HepG2 (cell line): ENCODE data around the gene AUTS2. TPM values are rescaled to one million over a fixed set of nuclear protein-coding genes. Genes with fewer than 3 reads are reported as not detected.

Experiments used
- ATAC-seq: fragments of 200-7000 bp; cut with Tn5 transposase; 3 replicates; pipeline ENCODE4 v1.9.1; 2020; ENCODE audit warnings: mild to moderate bottlenecking, moderate library complexity
- BruUV-seq: library from RNA; stranded (reverse); fragments of 400-500 nt; replicated peaks from 2 replicates; lab custom pipeline; 2021; lab: Mats Ljungman, UMichigan
- CTCF ChIA-PET: fragments of 300-600 bp; formaldehyde crosslinking; extraction: SDS; loops from one replicate; lab custom pipeline; 2021; ENCODE audit warnings: low total read pairs, inconsistent platforms, low intra/inter-chr PET ratio; lab: Yijun Ruan, JAX
- POLR2A ChIA-PET: fragments of 350-600 bp; sonication (Branson Sonifier 250); formaldehyde crosslinking; loops from one replicate; lab custom pipeline; 2020; ENCODE audit warnings: antibody characterized with exemption, inconsistent platforms; lab: Yijun Ruan, JAX
- DNase-seq: peaks from one replicate; pipeline ENCODE4 v3.0.0-alpha.2; 2015; ENCODE audit warnings: low spot score
- FAIRE-seq: peaks from 3 replicates; lab custom pipeline; 2011; peaks lifted over from hg19 to GRCh38; lab: Jason Lieb, UNC
- H2AFZ ChIP-seq: one replicate; pipeline ENCODE4 v1.6.1; 2011; ENCODE audit warnings: low read length, inconsistent platforms
- H3K27ac ChIP-seq: fragments of 300-600 bp; 3 replicates; pipeline ENCODE4 v1.8.0; 2011; ENCODE audit warnings: mixed run types, mild to moderate bottlenecking, mixed read lengths, low read length, inconsistent platforms; ENCODE audit not compliant: insufficient read depth; ENCODE audit errors: extremely low read length
- H3K27me3 ChIP-seq, 2 experiments: fragments of 200-600 bp in 1 of 2; 2 replicates in 1 of 2; 3 replicates in 1 of 2; pipeline versions ENCODE4 v1.6.0 to v1.8.0; 2011; ENCODE audit warnings: low read length in 2 of 2, mild to moderate bottlenecking in 2 of 2, moderate library complexity in 2 of 2, inconsistent platforms in 1 of 2; ENCODE audit not compliant: insufficient read depth in 2 of 2, control insufficient read depth in 1 of 2
- H3K36me3 ChIP-seq, 2 experiments: fragments of 200-600 bp in 1 of 2; replicated peaks in 1 of 2; 2 replicates in 1 of 2; 3 replicates in 1 of 2; pipeline versions ENCODE4 v1.5.1 to v1.8.0; 2011; ENCODE audit warnings: low read length in 2 of 2, inconsistent platforms in 1 of 2; ENCODE audit not compliant: insufficient read depth in 2 of 2, control insufficient read depth in 1 of 2
- H3K4me1 ChIP-seq: 2 replicates; pipeline ENCODE4 v1.5.1; 2012; ENCODE audit warnings: low read length, inconsistent platforms; ENCODE audit not compliant: insufficient read depth
- H3K4me2 ChIP-seq: 2 replicates; pipeline ENCODE4 v1.6.0; 2011; ENCODE audit warnings: low read depth, low read length, inconsistent platforms
- H3K4me3 ChIP-seq, 3 experiments: fragments of 200-600 bp in 1 of 3; sonication (generic), shearing (Covaris generic) in 1 of 3; replicated peaks in 1 of 3; 2 replicates each; pipeline ENCODE4 v1.5.1; 2011 to 2016; ENCODE audit warnings: low read length in 3 of 3, inconsistent platforms in 2 of 3, low read depth in 2 of 3, mild to moderate bottlenecking in 2 of 3, control low read depth in 1 of 3, mixed read lengths in 1 of 3; ENCODE audit not compliant: insufficient read depth in 1 of 3
- H3K79me2 ChIP-seq: one replicate; pipeline ENCODE4 v1.6.1; 2011; ENCODE audit warnings: low read length, inconsistent platforms; ENCODE audit not compliant: insufficient read depth
- H3K9ac ChIP-seq: 2 replicates; pipeline ENCODE4 v1.6.0; 2011; ENCODE audit warnings: mild to moderate bottlenecking, low read depth, low read length, inconsistent platforms; ENCODE audit not compliant: insufficient read depth
- H3K9me3 ChIP-seq: 2 replicates; pipeline ENCODE4 v1.5.1; 2012; ENCODE audit warnings: mild to moderate bottlenecking, low read length
- H4K20me1 ChIP-seq: 2 replicates; pipeline ENCODE4 v1.6.0; 2011; ENCODE audit warnings: inconsistent platforms, mild to moderate bottlenecking, low read length, moderate library complexity; ENCODE audit not compliant: insufficient read depth
- EEA1 ChIP-seq: sonication (generic); formaldehyde crosslinking; IDR thresholded peaks from 2 replicates; pipeline ENCODE4 v1.5.1; 2020; ENCODE audit warnings: mild to moderate bottlenecking, missing genetic modification reagents, borderline replicate concordance
- EP300 ChIP-seq, 3 experiments: sonication (generic) in 1 of 3; formaldehyde crosslinking in 1 of 3; IDR thresholded peaks; 2 replicates each; pipeline versions ENCODE4 v1.5.1 to v1.6.1; 2011 to 2020; ENCODE audit warnings: low read depth in 2 of 3, low read length in 2 of 3, borderline replicate concordance in 1 of 3, improper control_type of control experiment in 1 of 3, mild to moderate bottlenecking in 1 of 3, missing genetic modification reagents in 1 of 3, moderate library complexity in 1 of 3
- GABPB1 ChIP-seq: IDR thresholded peaks from 2 replicates; pipeline ENCODE4 v1.6.1; 2016; ENCODE audit warnings: mild to moderate bottlenecking, missing genetic modification reagents, moderate library complexity, missing compliant biosample characterization
- JUN ChIP-seq: sonication (generic); formaldehyde crosslinking; IDR thresholded peaks from 2 replicates; pipeline ENCODE4 v1.4.0; 2020; ENCODE audit warnings: mild to moderate bottlenecking, missing genetic modification reagents
- MAFK ChIP-seq, 2 experiments: IDR thresholded peaks in 1 of 2; conservative IDR thresholded peaks in 1 of 2; 2 replicates each; pipeline ENCODE4 v1.6.1; 2011; ENCODE audit warnings: improper control_type of control experiment in 2 of 2, low read length in 2 of 2
- MED13 ChIP-seq: sonication (generic); formaldehyde crosslinking; IDR thresholded peaks from 2 replicates; pipeline ENCODE4 v1.5.0; 2020; ENCODE audit warnings: missing genetic modification reagents
- MTF2 ChIP-seq: sonication (generic); formaldehyde crosslinking; IDR thresholded peaks from 2 replicates; pipeline ENCODE4 v1.5.0; 2020; ENCODE audit warnings: missing genetic modification reagents, borderline replicate concordance
- NCOA5 ChIP-seq: sonication (generic); formaldehyde crosslinking; IDR thresholded peaks from 2 replicates; pipeline ENCODE4 v1.4.0; 2020; ENCODE audit warnings: missing genetic modification reagents
- NRL ChIP-seq: sonication (generic); formaldehyde crosslinking; IDR thresholded peaks from 2 replicates; pipeline ENCODE4 v1.5.0; 2020; ENCODE audit warnings: missing genetic modification reagents, mild to moderate bottlenecking, moderate library complexity, borderline replicate concordance
- PAF1 ChIP-seq: IDR thresholded peaks from 2 replicates; pipeline ENCODE4 v1.6.1; 2016; ENCODE audit warnings: missing genetic modification reagents, missing compliant biosample characterization
- SP5 ChIP-seq: IDR thresholded peaks from 2 replicates; pipeline ENCODE4 v1.6.1; 2016; ENCODE audit warnings: low read depth, borderline replicate concordance
- ZBTB14 ChIP-seq: sonication (generic); formaldehyde crosslinking; IDR thresholded peaks from 2 replicates; pipeline ENCODE4 v1.4.0; 2020; ENCODE audit warnings: missing genetic modification reagents
- ZNF530 ChIP-seq: sonication (generic); formaldehyde crosslinking; IDR thresholded peaks from 2 replicates; pipeline ENCODE4 v1.5.0; 2020; ENCODE audit warnings: low read depth, mild to moderate bottlenecking, missing genetic modification reagents
- ZNF691 ChIP-seq: sonication (generic); formaldehyde crosslinking; IDR thresholded peaks from 2 replicates; pipeline ENCODE4 v1.4.0; 2020; ENCODE audit warnings: missing genetic modification reagents, low read depth, mild to moderate bottlenecking, borderline replicate concordance
- whole genome bisulfite sequencing: methylation state at CpG from one replicate; pipeline ENCODE4 v1.1.6; 2017; ENCODE audit warnings: low lambda C conversion rate; 5-methylcytosine and 5-hydroxymethylcytosine counted together
- in situ Hi-C: cut with HindIII; loops from 2 replicates; pipeline ENCODE4 v1.10.0; 2017; ENCODE audit warnings: low pct_unique_long_range_greater_than_20kb; ENCODE audit not compliant: extremely low pct_ligation_motif_present
- intact Hi-C: fragments of 100-400 bp; cut with micrococcal nuclease; formaldehyde crosslinking; loops from one replicate; pipeline ENCODE4 v1.10.0; 2022; ENCODE audit not compliant: unreplicated experiment
- polyA plus RNA-seq, 8 experiments: library from polyadenylated mRNA; depleted of rRNA in 3 of 8; stranded (reverse) in 7 of 8; unstranded in 1 of 8; fragments of >200 nt; fragmentation: Illumina TruSeq in 4 of 8; extraction: Trizol in 4 of 8; gene quantifications; 2 replicates each; pipeline versions ENCODE4 v1.2.1 to v1.2.3, GENCODE V29; 2011 to 2016; ENCODE audit warnings: low read depth in 4 of 8, missing spikeins in 1 of 8, mixed read lengths in 1 of 8; ENCODE audit not compliant: insufficient read depth in 1 of 8
- total RNA-seq, 5 experiments: library from RNA; depleted of rRNA; stranded (reverse); fragments of >200 nt; fragmentation: Illumina TruSeq; extraction: Trizol; gene quantifications; 2 replicates each; pipeline ENCODE4 v1.2.3, GENCODE V29; 2016; ENCODE audit warnings: low read depth in 1 of 5

AUTS2 gene
- total and polyA plus RNA-seq, 2 of the 13 experiments (the other 11 are each of a cell fraction or from before 2014, with no cell fraction given): 0.38 TPM; not detected in 1

- H3K9me3 ChIP-seq: no peaks in the 10 kb centered on the region
- TF ChIP-seq EP300 (IDR thresholded peaks at IDR 0.05; ENCODE audit: low read depth in 2 of 2, low read length in 2 of 2) (no peak), EP300 (CRISPR knock-in tag; IDR thresholded peaks at IDR 0.05; ENCODE audit: borderline replicate concordance) (no peak), MAFK (conservative IDR thresholded peaks at IDR 0.05 in 1 of 2, IDR thresholded peaks at IDR 0.05 in 1 of 2; ENCODE audit: low read length in 2 of 2) (0 out of 4 replicates have a peak, but pooled peaks of 1 of the 2 experiments have one; percentile 1), ZNF691 (CRISPR knock-in tag) (no peak), MED13 (CRISPR knock-in tag) (no peak)
- H2AFZ ChIP-seq: no peak overlapping the region
- no peaks in the 10 kb centered on the region for H3K27me3 ChIP-seq
- H3K36me3 ChIP-seq: no peaks in the 10 kb centered on the region
- no peak overlapping the region for H3K4me3 ChIP-seq
- no peaks in the 10 kb centered on the region for H4K20me1 ChIP-seq
- no peaks in the 10 kb centered on the region for H3K4me1 ChIP-seq
- H3K79me2 ChIP-seq: no peaks in the 10 kb centered on the region
- no peak overlapping the region for H3K27ac ChIP-seq
- DNase-seq: no peak
- ChIA-PET CTCF (no interaction called here), POLR2A (no interaction called here)
- in situ Hi-C loops (no loop called here), intact Hi-C loops (no loop called here)
- H3K9ac ChIP-seq: no peak overlapping the region
- H3K4me2 ChIP-seq: no peak overlapping the region
- WGBS: 19% methylated on average over 3 of the region's 6 CpGs
- FAIRE-seq: no peak
- no peak for ATAC-seq
- BruUV-seq: no TSS peak
Observed at GRCh38 chr7:69857014-69857413, 258.7 kb downstream of the AUTS2 start.

GRCh38 chr7:69858471-69858870 is 260.2 kb downstream of the AUTS2 start:
- FAIRE-seq: no peak
- in situ Hi-C loops: no loop called here
- TF ChIP-seq EEA1 (CRISPR knock-in tag) (no peak), ZBTB14 (CRISPR knock-in tag) (no peak), GABPB1 (CRISPR knock-in tag) (no peak), ZNF530 (no peak), PAF1 (CRISPR knock-in tag) (no peak), JUN (CRISPR knock-in tag) (no peak), MTF2 (CRISPR knock-in tag) (no peak), NCOA5 (CRISPR knock-in tag) (no peak), SP5 (CRISPR knock-in tag) (no peak), NRL (no peak)

More at GRCh38 chr7:69858471-69858870, 260.2 kb downstream of the AUTS2 start:
- H3K9me3 ChIP-seq: no peaks in the 10 kb centered on the region
- POLR2A ChIA-PET: no interaction called here
- ATAC-seq (no peak), DNase-seq (no peak)
- no peaks in the 10 kb centered on the region for H3K36me3 ChIP-seq
- H3K9ac ChIP-seq: no peak overlapping the region
- CTCF ChIA-PET: no interaction called here
- BruUV-seq: no TSS peak
- intact Hi-C loops: no loop called here
- H3K4me2 ChIP-seq: no peak overlapping the region
- 0% methylated on average over 1 of the region's 1 CpG for WGBS
- H2AFZ ChIP-seq: no peak overlapping the region
- H4K20me1 ChIP-seq: no peaks in the 10 kb centered on the region
- H3K4me1 ChIP-seq: no peaks in the 10 kb centered on the region
- H3K27me3 ChIP-seq: no peaks in the 10 kb centered on the region
- H3K27ac ChIP-seq: no peak overlapping the region
- no peaks in the 10 kb centered on the region for H3K79me2 ChIP-seq
- no peak overlapping the region for H3K4me3 ChIP-seq
